Lower leg skin (tissue), 4 donors: ENCODE measurements around the gene PRR30. TPM values are rescaled to one million over a fixed set of nuclear protein-coding genes. Genes with fewer than 3 reads are reported as not detected.

ENCODE experiments used
- DNase-seq, 2 donors: peaks; one replicate each; pipeline ENCODE4 v3.0.0-alpha.2; 2019; ENCODE audit warnings: low spot score in 2 of 2
- H3K4me3 ChIP-seq: fragments of 200-600 bp; sonication (generic); 2 replicates; pipeline ENCODE4 v1.5.1; 2017; ENCODE audit warnings: mild to moderate bottlenecking, low read depth; ENCODE audit not compliant: poor library complexity, severe bottlenecking
- POLR2A ChIP-seq, 2 donors: fragments of 450-650 bp; IDR thresholded peaks; one replicate each; pipeline ENCODE4 v1.6.1; 2016 to 2017; ENCODE audit warnings: antibody characterized with exemption in 2 of 2, mild to moderate bottlenecking in 1 of 2, moderate library complexity in 1 of 2
- WGBS, 2 donors: methylation state at CpG; one replicate each; pipeline ENCODE4 v1.1.5; 2018; 5-methylcytosine and 5-hydroxymethylcytosine counted together
- intact Hi-C: fragments of 100-400 bp; cut with DNase I; formaldehyde crosslinking; loops from one replicate; pipeline ENCODE4 v1.15.0; 2023; ENCODE audit warnings: low total_unique reads
- total RNA-seq, 4 donors: library from RNA; depleted of rRNA; stranded (reverse); fragments of >200 nt; gene quantifications; one replicate each; pipeline ENCODE4 v1.1.0, GENCODE V29; 2016
- TF ChIP-seq, protein P1 (sequence below), 3 donors: fragments of 450-650 bp; IDR thresholded peaks; one replicate each; pipeline ENCODE4 v1.5.1; 2016; ENCODE audit warnings: antibody characterized with exemption in 3 of 3, mild to moderate bottlenecking in 3 of 3, moderate library complexity in 2 of 3

Gene PRR30
- total RNA-seq, 4 donors from 2014 or later: not detected

DNA sequence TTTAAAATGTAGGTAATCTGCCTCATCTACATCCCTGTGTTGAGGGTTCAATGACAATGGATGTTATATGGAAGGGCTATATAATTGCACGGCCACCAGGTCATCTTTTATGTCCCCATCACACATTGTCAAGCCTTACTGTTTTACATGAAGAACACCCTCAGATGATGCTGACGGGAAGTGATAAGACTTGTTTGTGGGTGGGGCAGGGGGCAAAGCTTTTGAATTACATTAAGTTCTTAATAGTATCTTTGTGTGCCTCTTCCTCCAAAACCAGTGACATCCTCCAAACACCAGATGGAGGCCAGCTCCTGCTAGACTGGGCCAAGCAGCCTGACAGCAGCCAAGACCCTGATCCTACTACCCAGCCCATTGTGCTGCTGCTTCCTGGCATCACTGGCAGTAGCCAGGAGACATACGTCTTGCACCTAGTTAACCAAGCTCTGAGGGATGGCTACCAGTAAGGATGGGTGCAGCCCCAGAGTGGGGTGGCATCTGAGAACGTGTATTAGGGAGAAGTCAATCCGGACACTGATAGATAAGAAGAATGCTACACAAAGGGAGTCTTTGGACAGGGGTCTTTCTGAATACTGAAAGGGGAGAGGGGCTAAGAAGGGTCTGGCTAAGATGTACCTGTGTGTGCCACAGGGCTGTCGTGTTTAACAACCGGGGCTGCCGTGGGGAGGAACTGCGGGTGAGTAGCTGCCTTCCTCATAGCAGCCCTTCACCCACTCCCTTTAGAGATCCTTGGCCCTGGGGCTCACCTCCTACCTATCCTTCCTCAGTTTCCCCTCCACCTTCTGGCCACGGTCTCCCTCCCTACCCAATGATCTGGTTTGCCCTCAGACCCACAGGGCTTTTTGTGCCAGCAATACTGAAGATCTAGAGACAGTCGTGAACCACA, 10.3 kb downstream of the PRR30 start:
- DNase-seq: no peak
- WGBS, 2 donors: 76 to 77% methylated on average over 11 of the region's 11 CpGs
- intact Hi-C loops: no loop called here
- no peak for TF ChIP-seq POLR2A (IDR thresholded peaks at IDR 0.05)
- TF ChIP-seq, protein P1, sequence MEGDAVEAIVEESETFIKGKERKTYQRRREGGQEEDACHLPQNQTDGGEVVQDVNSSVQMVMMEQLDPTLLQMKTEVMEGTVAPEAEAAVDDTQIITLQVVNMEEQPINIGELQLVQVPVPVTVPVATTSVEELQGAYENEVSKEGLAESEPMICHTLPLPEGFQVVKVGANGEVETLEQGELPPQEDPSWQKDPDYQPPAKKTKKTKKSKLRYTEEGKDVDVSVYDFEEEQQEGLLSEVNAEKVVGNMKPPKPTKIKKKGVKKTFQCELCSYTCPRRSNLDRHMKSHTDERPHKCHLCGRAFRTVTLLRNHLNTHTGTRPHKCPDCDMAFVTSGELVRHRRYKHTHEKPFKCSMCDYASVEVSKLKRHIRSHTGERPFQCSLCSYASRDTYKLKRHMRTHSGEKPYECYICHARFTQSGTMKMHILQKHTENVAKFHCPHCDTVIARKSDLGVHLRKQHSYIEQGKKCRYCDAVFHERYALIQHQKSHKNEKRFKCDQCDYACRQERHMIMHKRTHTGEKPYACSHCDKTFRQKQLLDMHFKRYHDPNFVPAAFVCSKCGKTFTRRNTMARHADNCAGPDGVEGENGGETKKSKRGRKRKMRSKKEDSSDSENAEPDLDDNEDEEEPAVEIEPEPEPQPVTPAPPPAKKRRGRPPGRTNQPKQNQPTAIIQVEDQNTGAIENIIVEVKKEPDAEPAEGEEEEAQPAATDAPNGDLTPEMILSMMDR (IDR thresholded peaks at IDR 0.05): no peak
- H3K4me3 ChIP-seq: no peak overlapping the region

DNA sequence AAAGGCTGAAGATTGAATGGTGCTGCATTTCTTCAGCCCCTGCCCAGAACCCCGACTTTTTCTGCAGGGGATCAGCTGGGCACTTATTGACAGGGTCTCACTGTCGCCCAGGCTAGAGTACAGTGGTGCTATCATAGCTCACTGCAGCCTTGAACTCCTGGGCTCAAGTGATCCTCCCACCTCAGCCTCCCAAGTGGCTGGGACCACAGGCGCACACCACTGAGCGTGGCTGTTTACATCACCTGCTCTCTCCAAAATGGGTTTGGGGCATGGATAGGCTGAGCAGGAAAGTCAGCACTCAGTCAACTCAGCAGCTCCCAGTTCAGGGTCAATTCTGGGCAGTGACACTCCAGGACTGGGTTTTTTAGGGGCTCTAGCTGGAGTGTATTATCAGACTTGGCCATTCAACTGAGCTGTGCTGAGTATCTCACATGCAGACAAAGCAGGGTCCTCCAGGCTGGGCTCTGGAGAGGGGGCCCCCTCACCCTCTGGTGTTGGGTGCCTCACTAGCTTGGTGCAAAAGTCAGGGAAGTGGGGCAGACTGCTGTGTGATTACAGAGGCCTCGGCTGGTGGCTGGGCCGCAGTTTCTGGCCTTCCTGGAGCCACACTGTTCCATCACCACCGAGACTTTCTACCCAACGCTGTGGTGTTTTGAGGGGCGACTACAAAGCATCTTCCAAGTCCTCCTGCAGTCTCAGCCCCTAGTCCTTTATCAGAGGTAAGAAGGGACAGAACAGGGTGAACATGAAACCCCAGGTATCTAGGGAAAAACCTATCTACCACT, 11.1 kb downstream of the PRR30 start:
- 83 to 88% methylated on average over 8 to 9 of the region's 9 CpGs for WGBS, 2 donors
- TF ChIP-seq POLR2A (IDR thresholded peaks at IDR 0.05): no peak
- no peak overlapping the region for H3K4me3 ChIP-seq
- intact Hi-C loops: no loop called here
- DNase-seq: no peak

DNA sequence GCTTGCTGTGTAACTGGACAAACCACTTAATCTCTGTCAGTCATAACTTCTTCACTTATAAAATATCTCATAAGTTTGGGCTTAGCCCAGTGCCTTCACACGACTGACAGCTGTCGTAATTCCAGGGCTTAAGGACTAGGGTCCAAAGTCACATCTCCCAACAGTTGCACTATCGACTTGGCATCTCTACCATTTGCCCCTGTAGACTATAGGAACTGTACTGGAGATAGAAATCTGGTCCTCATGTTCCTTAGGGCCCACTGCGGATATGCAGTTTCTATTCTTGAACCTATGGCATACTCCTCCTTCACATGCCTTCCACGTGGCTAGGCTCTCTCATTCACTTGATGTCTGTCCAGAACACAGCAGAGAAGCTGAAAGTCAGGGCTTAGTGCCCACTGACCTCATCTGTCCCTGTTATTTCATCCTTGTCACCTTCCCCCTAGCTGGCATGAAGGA, 12.9 kb downstream of the PRR30 start:
- H3K4me3 ChIP-seq: no peak overlapping the region
- 52 to 58% methylated on average over 5 of the region's 5 CpGs for WGBS, 2 donors
- TF ChIP-seq, protein P1 (IDR thresholded peaks at IDR 0.05): no peak
- TF ChIP-seq POLR2A (IDR thresholded peaks at IDR 0.05): no peak
- DNase-seq: no peak
- intact Hi-C loops: no loop called here

DNA sequence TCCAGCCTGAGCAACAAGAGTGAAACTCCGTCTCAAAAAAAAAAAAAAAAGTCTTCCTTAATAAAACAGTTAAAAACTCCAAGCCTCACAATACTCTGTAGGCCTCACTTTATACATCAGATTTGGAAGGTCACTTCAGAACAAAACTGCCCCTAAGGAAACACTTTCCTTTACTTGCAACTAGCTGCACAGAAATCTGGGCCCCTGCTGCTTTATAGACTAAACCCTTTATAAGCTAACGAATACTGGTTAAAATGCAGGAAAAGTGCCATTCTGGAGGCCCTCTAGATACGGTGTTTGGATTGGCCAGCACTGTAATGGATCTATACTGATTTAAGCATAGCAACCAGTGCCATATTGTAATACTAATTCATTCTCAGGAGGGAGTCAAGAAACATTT, 14.1 kb downstream of the PRR30 start:
- no peak for TF ChIP-seq POLR2A (IDR thresholded peaks at IDR 0.05)
- TF ChIP-seq, protein P1 (IDR thresholded peaks at IDR 0.05): no peak
- 88% methylated on average over 3 of the region's 3 CpGs for WGBS, 2 donors
- DNase-seq: no peak
- no peak overlapping the region for H3K4me3 ChIP-seq
- intact Hi-C loops: no loop called here

DNA sequence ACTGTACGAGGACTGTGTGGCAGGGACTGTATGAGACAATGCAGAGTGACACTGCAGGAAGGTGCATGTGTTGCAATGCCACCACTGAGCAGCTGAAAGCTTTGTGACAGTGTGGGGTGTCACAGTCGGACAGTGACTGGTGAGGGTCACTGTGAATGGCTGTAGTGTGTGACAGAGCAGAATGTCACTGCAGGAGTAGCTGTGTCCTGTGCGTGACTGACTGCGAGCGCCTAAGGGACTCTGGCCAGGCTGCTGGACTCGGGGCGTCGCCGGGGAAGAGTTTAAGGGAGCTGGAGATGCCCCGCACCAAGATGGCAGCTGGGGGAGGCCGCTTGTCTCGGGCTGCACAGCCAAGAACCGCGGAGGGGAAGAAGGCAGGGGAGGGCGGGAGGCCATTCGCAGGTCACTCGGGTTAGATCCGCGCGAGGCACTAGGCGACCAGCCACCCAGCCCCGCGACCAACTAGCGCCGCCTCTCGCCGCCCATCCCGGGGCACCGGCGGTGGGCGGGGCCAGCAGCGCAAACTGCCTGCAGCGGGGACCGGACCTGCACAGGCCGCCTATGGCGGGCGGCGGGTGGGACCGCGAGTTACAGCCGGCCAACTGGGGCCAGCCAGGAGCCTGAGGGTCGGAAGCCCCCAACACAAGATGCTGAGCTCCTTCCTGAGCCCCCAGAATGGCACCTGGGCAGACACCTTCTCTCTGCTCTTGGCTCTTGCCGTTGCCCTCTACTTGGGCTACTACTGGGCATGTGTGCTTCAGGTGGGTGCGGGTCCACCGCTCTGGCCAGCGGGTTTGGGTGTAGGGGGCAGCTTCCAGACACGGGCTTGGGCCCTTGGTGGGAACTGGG, 15.7 kb downstream of the PRR30 start, which contains the start of gene ABHD1:
Gene ABHD1, plus strand, starts transcription at position 514 of the 849 bp plus-strand sequence. Its CDS starts 134 bp downstream, at position 648.
- WGBS, 2 donors: 7 to 16% methylated on average over 19 to 24 of the region's 47 CpGs
- DNase-seq: peak in 1 of 2 donors; percentile 92

More for the DNA sequence above, 15.7 kb downstream of the PRR30 start, which contains the start of gene ABHD1:
- TF ChIP-seq, protein P1 (IDR thresholded peaks at IDR 0.05): no peak
- no peak for TF ChIP-seq POLR2A (IDR thresholded peaks at IDR 0.05)
- H3K4me3 ChIP-seq: peak within 1 kb of the TSS; percentile 33
- intact Hi-C loops: no loop called here
